HG02642 (cell line): ENCODE data around the gene EMP2.

Experiments
- ATAC-seq: cut with Tn5 transposase; IDR thresholded peaks from one replicate; pipeline ENCODE4 v1.9.1; 2021; ENCODE audit warnings: mild to moderate bottlenecking; ENCODE audit not compliant: unreplicated experiment, poor library complexity

The EMP2 gene

GRCh38 chr16:10611825-10612342 is 31.5 kb upstream of the EMP2 start:
- no peak for ATAC-seq

DNA sequence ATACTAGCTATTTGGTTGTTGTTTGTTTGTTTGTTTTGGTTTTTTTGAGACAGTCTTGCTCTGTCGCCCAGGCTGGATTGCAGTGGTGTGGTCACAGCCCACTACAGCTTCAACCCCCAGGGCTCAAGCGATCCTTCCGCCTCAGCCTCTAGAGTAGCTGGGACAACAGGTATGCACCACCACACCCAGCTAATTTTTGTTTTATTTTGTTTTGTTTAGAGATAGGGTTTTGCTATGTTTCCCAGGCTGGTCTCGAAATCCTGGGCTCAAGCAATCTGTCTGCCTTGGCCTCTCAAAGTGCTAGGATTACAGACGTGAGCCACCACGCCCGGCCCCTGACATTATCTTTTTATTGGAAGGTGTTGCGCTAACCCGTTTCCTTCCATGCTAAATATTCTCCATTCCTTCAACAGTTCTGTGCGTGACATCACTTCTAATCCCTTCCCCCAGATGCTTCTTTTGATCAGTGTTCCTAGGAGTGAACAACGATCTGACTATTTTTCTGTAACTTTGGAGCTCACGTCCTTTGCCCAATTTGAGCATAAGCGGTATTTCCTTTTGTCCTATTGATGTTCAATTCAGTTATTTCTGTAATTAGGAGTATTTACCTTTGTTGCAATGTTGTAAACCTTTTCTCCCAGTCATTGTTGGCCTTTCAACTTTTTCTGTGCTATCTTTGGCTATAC is 30.2 kb upstream of the EMP2 start:
- ATAC-seq: no peak

- ATAC-seq: no peak
Observed at GRCh38 chr16:10609402-10609774, 29.0 kb upstream of the EMP2 start.

GRCh38 chr16:10608687-10609401 is 28.4 kb upstream of the EMP2 start:
- ATAC-seq: no peak

DNA sequence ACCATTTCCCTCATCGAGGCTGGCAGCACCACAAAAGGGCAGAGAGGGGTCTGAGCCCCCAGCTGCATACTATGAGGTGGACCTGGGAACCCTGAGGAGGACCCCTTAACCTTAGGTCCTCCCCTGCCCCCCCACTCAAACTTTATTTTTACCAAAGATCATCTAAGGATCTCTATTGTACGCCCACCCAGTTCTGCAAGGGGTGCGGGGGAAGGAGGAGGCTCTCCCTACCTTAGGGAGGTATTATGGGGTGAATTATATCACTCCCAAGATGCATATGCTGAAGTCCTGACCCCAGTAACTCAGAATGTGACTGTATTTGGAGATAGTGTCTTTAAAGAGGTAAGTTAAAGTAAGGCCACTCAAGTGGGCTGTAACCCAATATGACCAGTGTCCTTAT is 26.8 kb upstream of the EMP2 start:
- no peak for ATAC-seq

GRCh38 chr16:10606607-10607006 is 26.2 kb upstream of the EMP2 start:
- ATAC-seq: no peak

- no peak for ATAC-seq
Observed at GRCh38 chr16:10605636-10606035, 25.2 kb upstream of the EMP2 start.

DNA sequence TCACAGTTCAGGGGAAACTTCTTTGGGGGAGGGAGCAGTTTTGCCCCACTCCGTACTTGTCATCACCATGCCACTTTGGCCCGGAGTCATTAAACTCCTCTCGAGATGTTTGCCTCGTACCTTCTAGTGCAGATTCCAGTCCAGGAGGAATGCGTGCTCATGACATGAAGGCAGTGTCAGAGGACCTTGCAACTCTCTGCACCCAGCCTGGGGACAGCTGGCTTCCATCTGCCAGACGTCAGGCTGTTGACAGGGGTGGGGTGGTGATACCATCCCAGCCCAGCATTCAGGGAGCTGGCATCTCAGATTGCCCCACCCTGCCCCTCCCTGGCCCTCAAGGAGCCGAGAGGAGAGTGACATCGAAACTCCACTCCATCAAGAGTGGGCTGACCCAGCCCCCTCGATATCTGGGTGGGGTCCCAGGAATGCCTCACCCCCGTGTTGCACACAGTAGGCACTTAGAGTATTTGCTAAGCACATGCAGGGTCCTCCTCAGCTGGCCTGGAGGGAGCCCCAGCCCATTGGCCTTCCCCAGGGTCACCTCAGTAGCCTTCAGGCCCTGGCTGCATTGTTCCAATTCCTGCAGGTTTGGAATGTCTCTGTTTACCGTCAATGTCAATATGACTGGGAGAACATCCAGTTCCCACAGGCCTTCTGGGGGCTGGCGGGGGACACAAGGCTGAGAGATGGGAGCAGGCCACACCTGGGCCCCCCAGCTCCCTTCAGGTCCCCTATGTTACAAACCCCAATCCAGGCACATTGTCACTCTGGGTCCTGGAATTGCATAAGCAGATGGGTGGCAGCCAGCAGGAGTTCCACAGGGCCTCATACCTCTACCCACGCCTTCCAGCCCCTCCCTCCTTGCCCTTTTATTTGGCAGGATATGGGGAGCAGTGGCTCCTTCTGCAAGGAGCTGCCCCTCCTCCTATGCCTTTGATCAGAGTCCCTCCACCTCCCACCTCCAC is 21.3 kb upstream of the EMP2 start:
- ATAC-seq: no peak

DNA sequence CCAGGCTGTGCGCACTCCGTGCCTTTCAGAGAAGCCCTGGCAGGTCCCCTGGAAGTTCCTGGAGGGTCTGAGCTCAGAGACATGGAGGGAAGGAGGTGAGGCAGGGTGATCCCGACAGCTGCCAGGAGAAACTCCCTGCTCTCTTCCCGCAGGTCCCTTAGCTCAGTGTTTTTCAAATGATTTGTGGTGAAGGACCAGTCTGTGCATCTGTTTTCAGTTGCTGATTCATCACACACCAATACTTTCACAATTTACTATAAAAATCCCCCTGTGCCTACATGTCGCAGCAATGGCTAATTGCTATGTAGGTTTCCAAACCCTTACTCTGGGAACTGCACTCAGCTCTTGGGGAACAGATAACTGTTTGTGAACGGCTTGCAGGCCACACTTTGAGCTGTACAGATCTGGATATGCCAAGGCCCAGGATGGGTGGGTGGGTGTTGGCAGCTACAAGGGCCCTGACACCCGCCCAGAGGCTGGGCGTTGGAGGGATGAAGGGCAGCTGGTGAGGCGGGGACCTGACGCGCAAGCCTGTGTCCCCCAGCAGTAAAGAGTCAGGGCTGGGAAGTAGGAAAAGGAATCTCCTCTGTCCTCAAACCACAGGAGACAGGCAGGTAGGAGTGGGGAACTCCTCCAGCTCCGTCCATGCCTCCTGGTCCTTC is 20.5 kb upstream of the EMP2 start:
- ATAC-seq: peak; percentile 39

DNA sequence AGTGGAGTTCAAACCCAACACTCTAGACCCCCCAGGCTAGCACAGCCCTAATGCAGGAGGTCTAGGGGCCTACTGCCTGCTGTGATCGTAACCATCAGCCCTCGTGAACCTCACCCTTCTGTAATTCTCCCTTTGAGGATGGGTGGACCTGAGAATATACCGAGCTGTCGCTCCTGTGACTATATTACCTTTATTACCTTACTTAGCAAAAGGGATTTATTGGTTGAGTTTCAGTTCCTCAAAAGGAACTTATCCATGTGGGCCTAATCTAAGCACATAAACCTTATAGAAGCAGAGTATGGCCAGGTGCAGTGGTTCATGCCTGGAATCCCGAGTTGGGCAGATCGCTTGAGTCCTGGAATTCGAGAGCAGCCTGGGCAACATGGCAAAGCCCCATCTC is 19.2 kb upstream of the EMP2 start:
- ATAC-seq: no peak

- no peak for ATAC-seq
Observed at GRCh38 chr16:10598157-10598556, 17.8 kb upstream of the EMP2 start.

DNA sequence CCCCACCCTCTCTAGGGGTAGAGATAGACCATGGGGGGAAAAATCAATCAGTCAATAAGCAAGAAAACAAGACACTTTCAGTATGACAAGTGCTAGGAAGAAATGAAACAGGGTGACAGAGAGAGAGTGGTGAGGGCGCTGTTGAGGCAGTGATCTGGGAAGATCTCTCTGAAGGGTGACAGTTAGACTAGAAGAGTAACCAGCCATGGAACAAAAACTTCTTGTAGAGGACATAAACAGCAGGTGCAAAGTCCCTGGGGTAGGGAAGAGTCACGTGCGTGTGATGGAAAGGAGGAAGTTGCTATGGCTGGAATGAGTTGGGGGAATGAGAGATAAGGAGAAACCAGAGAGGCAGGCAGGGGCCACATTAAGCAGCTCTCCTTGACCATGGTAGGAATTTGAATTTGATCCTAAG is 16.8 kb upstream of the EMP2 start:
- no peak for ATAC-seq

DNA sequence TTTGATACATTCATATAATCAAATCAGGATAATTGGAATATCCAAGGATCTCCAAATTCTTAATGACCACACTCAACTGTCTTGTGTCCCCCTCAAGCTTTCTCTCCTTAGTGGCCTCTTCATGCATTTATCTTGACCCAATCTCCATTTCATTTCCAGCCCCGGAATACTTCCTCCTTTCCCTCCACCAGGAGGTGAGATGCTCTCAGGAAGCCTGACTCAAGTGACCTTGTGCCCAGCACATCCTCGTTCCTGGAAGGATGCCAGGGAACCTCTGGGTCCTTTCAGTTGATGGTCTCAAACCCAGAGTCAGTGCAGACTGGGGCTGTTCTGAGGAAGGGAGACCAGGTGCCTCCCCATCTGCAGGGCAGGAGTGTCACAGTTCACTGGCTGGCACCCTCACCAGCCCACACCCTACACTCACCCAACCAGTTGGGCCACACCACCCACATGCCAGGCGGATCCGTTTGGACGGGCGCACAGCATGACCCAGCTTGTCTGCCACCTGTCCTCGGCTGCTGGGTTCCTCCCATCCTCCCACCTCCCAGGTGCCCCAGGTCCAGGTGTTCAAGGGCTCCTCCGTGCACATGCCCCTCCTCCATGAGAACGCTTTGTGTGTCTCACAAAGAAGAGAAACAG is 14.0 kb upstream of the EMP2 start:
- ATAC-seq: no peak

DNA sequence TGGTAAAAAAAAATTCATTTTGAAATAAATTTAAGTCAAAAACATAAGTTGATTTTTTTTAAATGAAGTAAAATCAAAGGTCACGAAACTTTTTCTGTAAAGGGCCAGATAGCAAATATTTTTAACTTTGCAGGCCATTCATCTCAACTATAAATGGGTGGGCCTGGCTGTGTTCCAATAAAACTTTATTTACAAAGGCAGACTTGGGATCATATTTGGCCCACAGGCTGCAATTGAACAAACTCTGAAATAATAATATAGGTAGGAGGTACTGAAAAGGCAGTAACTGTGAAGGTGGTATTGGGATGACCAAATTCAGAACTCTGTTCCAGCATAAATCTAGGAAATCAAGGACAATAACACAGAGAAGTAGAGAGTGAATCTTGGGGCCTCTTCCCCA is 12.2 kb upstream of the EMP2 start:
- no peak for ATAC-seq

- no peak for ATAC-seq
Observed at GRCh38 chr16:10590342-10590741, 9.9 kb upstream of the EMP2 start.

DNA sequence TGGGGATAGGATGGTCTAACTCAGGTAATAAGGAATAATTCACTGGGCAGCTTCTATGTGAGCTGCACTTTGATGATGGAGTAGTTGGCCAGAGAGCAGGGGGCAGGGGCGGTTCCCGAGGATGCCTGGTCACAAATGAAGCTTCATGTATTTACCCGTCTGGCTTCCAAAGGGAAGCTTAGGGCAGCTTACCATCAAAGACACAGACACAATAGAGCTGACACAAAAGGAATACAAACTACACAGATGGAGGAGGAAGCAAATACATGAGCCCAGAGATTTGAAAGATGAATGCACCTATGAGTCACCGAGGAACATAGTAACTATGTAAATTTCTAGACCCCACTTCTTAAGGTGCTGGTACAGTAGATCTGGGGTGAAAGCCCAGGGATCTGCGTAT is 8.7 kb upstream of the EMP2 start:
- no peak for ATAC-seq

DNA sequence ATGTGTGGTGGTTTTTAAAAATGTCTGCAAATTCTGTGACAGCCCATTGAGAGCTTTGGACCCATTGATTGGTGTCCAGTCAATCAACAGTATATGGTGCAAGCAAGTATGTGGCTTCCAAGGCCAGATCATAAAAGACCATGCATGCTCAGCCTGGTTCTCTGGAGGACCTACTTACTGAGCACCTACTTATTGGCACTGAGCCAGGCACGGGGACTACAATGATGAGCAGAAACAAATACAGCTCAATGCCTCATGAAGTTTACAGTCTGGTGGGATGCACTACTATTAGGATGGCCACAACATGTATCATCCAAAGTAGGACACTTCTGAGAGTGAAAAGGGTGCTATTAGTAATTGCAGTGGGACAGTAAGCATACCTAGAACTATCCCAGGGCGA is 7.2 kb upstream of the EMP2 start:
- no peak for ATAC-seq

GRCh38 chr16:10584981-10585438 is 4.6 kb upstream of the EMP2 start:
- ATAC-seq: no peak

GRCh38 chr16:10583269-10583668 is 2.9 kb upstream of the EMP2 start:
- ATAC-seq: no peak

GRCh38 chr16:10581507-10581906 is 1.1 kb upstream of the EMP2 start:
- no peak for ATAC-seq
